Spinal cord (tissue), 10 donors: ENCODE measurements around the gene COPA. TPM values are rescaled to one million over a fixed set of nuclear protein-coding genes. Genes with fewer than 3 reads are reported as not detected.

Experiments
- DNase-seq, 6 donors: peaks; one replicate each; pipeline versions ENCODE4 v3.0.0 to v3.0.0-alpha.2; 2013 to 2015; ENCODE audit warnings: low spot score in 6 of 6, low read depth in 4 of 6
- H3K27ac ChIP-seq: one replicate; pipeline ENCODE4 v1.5.1; 2013; ENCODE audit warnings: low read depth, low read length, control low read depth
- H3K27me3 ChIP-seq: one replicate; pipeline ENCODE4 v1.6.1; 2013; ENCODE audit warnings: low read length; ENCODE audit not compliant: control insufficient read depth, insufficient read depth
- H3K36me3 ChIP-seq: one replicate; pipeline ENCODE4 v1.6.1; 2013; ENCODE audit warnings: low read length; ENCODE audit not compliant: control insufficient read depth, insufficient read depth
- H3K4me1 ChIP-seq: one replicate; pipeline ENCODE4 v1.6.1; 2013; ENCODE audit warnings: low read length; ENCODE audit not compliant: control insufficient read depth, insufficient read depth
- H3K4me3 ChIP-seq: one replicate; pipeline ENCODE4 v1.5.1; 2013; ENCODE audit warnings: low read depth, low read length, control low read depth
- H3K9me3 ChIP-seq: one replicate; pipeline ENCODE4 v1.6.1; 2013; ENCODE audit warnings: low read length; ENCODE audit not compliant: control insufficient read depth, insufficient read depth
- WGBS: methylation state at CpG from one replicate; pipeline ENCODE4 v1.1.5; 2013; ENCODE audit warnings: missing lambda C conversion rate; ENCODE audit not compliant: insufficient coverage; 5-methylcytosine and 5-hydroxymethylcytosine counted together
- polyA plus RNA-seq, 2 donors: library from polyadenylated mRNA; unstranded; fragments of 120-200 nt; gene quantifications; one replicate each; pipeline ENCODE4 v1.2.1, GENCODE V29; 2013; ENCODE audit not compliant: insufficient read length in 2 of 2
- total RNA-seq, 2 donors: library from RNA; depleted of rRNA in 1 of 2; stranded (reverse); fragments of 120-200 nt in 1 of 2; fragments of >200 nt in 1 of 2; gene quantifications; one replicate each; pipeline versions ENCODE4 v1.2.3 to v1.2.4, GENCODE V29; 2013 to 2014
- donor health status: healthy.

Gene COPA
- total and polyA plus RNA-seq, 4 donors = 136 to 200 (median 167) TPM

GRCh38 chr1:160371756-160372155, 28.7 kb upstream of the COPA start:
- no peaks in the 10 kb centered on the region for H3K27me3 ChIP-seq
- WGBS = 82% methylated on average over 4 of the region's 4 CpGs
- H3K4me1 ChIP-seq = peaks cover 20% of the 10 kb centered on the region
- H3K4me3 ChIP-seq = no peak overlapping the region
- H3K36me3 ChIP-seq = no peaks in the 10 kb centered on the region
- no peak for DNase-seq
- H3K9me3 ChIP-seq = no peaks in the 10 kb centered on the region
- no peak overlapping the region for H3K27ac ChIP-seq

GRCh38 chr1:160371346-160371631, 28.2 kb upstream of the COPA start:
- Histone ChIP-seq H3K36me3 (no peaks in the 10 kb centered on the region), H3K27ac (no peak overlapping the region), H3K27me3 (no peaks in the 10 kb centered on the region), H3K4me3 (no peak overlapping the region), H3K4me1 (peaks cover 19% of the 10 kb centered on the region), H3K9me3 (no peaks in the 10 kb centered on the region)
- no peak for DNase-seq

GRCh38 chr1:160370561-160371345, 27.7 kb upstream of the COPA start:
- DNase-seq = peak in 1 of 6 donors; percentile 22
- no peak overlapping the region for H3K4me3 ChIP-seq
- H3K9me3 ChIP-seq = no peaks in the 10 kb centered on the region
- no peaks in the 10 kb centered on the region for H3K27me3 ChIP-seq
- peaks cover 13% of the 10 kb centered on the region for H3K4me1 ChIP-seq
- WGBS = 65% methylated on average over 39 of the region's 42 CpGs
- no peaks in the 10 kb centered on the region for H3K36me3 ChIP-seq
- no peak overlapping the region for H3K27ac ChIP-seq

GRCh38 chr1:160369087-160369486, 26.0 kb upstream of the COPA start:
- WGBS = no CpG with 5 or more reads among the region's 1 CpG
- no peaks in the 10 kb centered on the region for H3K4me1 ChIP-seq
- no peaks in the 10 kb centered on the region for H3K27me3 ChIP-seq
- H3K4me3 ChIP-seq = no peak overlapping the region
- no peak for DNase-seq
- no peak overlapping the region for H3K27ac ChIP-seq
- no peaks in the 10 kb centered on the region for H3K9me3 ChIP-seq
- no peaks in the 10 kb centered on the region for H3K36me3 ChIP-seq

- 89% methylated on average over 3 of the region's 4 CpGs for WGBS
- no peak for DNase-seq
- peaks cover under 1% of the 10 kb centered on the region for H3K4me1 ChIP-seq
- H3K27ac ChIP-seq = no peak overlapping the region
- H3K27me3 ChIP-seq = no peaks in the 10 kb centered on the region
- no peaks in the 10 kb centered on the region for H3K36me3 ChIP-seq
- no peak overlapping the region for H3K4me3 ChIP-seq
- H3K9me3 ChIP-seq = no peaks in the 10 kb centered on the region
Observed at GRCh38 chr1:160367934-160368923, 25.2 kb upstream of the COPA start.

GRCh38 chr1:160367516-160367900, 24.5 kb upstream of the COPA start:
- peaks cover 7% of the 10 kb centered on the region for H3K4me1 ChIP-seq
- no peak overlapping the region for H3K4me3 ChIP-seq
- H3K27ac ChIP-seq = no peak overlapping the region
- no peaks in the 10 kb centered on the region for H3K9me3 ChIP-seq
- 40% methylated on average over 3 of the region's 4 CpGs for WGBS
- H3K36me3 ChIP-seq = no peaks in the 10 kb centered on the region
- no peaks in the 10 kb centered on the region for H3K27me3 ChIP-seq
- DNase-seq = no peak

- Histone ChIP-seq H3K9me3 (no peaks in the 10 kb centered on the region), H3K36me3 (no peaks in the 10 kb centered on the region), H3K27me3 (no peaks in the 10 kb centered on the region), H3K27ac (no peak within 1 kb of the TSS), H3K4me1 (peaks cover 8% of the 10 kb centered on the region), H3K4me3 (no peak within 1 kb of the TSS)
- DNase-seq = peak in 2 of 6 donors; percentile 81 to 86
- WGBS = 93% methylated on average over 2 of the region's 15 CpGs
Observed at GRCh38 chr1:160366731-160367515, 23.9 kb upstream of the COPA start, which contains the start of gene NHLH1. NHLH1 (plus strand) TSS chr1:160367071; CDS start chr1:160370732, 3,661 bp downstream.

GRCh38 chr1:160365325-160365724, 22.3 kb upstream of the COPA start:
- Histone ChIP-seq H3K9me3 (no peaks in the 10 kb centered on the region), H3K27ac (no peak overlapping the region), H3K27me3 (no peaks in the 10 kb centered on the region), H3K4me1 (peaks cover 8% of the 10 kb centered on the region), H3K4me3 (no peak overlapping the region), H3K36me3 (peaks cover 4% of the 10 kb centered on the region)
- DNase-seq = no peak
- WGBS = no CpG with 5 or more reads among the region's 1 CpG

- DNase-seq = no peak
- H3K27ac ChIP-seq = no peak overlapping the region
Observed at GRCh38 chr1:160363951-160364735, 21.1 kb upstream of the COPA start.

More at GRCh38 chr1:160363951-160364735, 21.1 kb upstream of the COPA start:
- Histone ChIP-seq H3K27me3 (no peaks in the 10 kb centered on the region), H3K36me3 (peaks cover 7% of the 10 kb centered on the region), H3K4me1 (peaks cover 8% of the 10 kb centered on the region), H3K9me3 (no peaks in the 10 kb centered on the region), H3K4me3 (no peak overlapping the region)
- WGBS = 41% methylated on average over 7 of the region's 12 CpGs
